Sigmoid colon (tissue), 3 donors: Measurements from ENCODE around the gene USP21.

Source experiments
- CTCF ChIP-seq, 4 experiments: fragments of 450-650 bp in 3 of 4; fragments of 200-600 bp in 1 of 4; IDR thresholded peaks; one replicate each; pipeline ENCODE4 v1.5.1; 2016 to 2019; ENCODE audit warnings: antibody characterized with exemption in 4 of 4, mild to moderate bottlenecking in 3 of 4, moderate library complexity in 2 of 4
- POLR2A ChIP-seq, 2 donors: fragments of 450-650 bp; IDR thresholded peaks; one replicate each; pipeline ENCODE4 v1.6.1; 2016; ENCODE audit warnings: antibody characterized with exemption in 2 of 2, mild to moderate bottlenecking in 2 of 2, moderate library complexity in 2 of 2

GRCh38 chr1:161214369-161214768, 55.1 kb downstream of the USP21 start:
- TF ChIP-seq POLR2A (IDR thresholded peaks at IDR 0.05) (no peak), CTCF (IDR thresholded peaks at IDR 0.05) (no peak)
